GM13976 (cell line): ENCODE results near the gene DCAF17.

Source experiments
- DNase-seq: peaks from one replicate; pipeline ENCODE4 v3.0.0; 2012; ENCODE audit warnings: low spot score
- CTCF ChIP-seq: IDR thresholded peaks from 2 replicates; pipeline ENCODE4 v1.5.1; 2012; ENCODE audit warnings: borderline replicate concordance, mild to moderate bottlenecking; ENCODE audit not compliant: insufficient read depth; ENCODE audit errors: extremely low read depth, missing control alignments, control extremely low read depth
- in situ Hi-C: fragments of 300-500 bp; cut with MboI; formaldehyde crosslinking; loops from one replicate; pipeline ENCODE4 v1.12.0; 2022; ENCODE audit warnings: low sequenced_read_pairs, mixed read lengths, inconsistent platforms; ENCODE audit not compliant: unreplicated experiment

DCAF17 gene

GRCh38 chr2:171509945-171510731 lies 76.1 kb downstream of the DCAF17 start:
- in situ Hi-C loops, result no loop called here
- no peak for TF ChIP-seq CTCF
- peak; percentile 67 for DNase-seq

GRCh38 chr2:171512014-171512413 lies 78.0 kb downstream of the DCAF17 start:
- TF ChIP-seq CTCF, result no peak
- no peak for DNase-seq
- in situ Hi-C loops, result no loop called here

- no peak for TF ChIP-seq CTCF
- DNase-seq, result no peak
- in situ Hi-C loops, result no loop called here
Measured at GRCh38 chr2:171512683-171513195, 78.7 kb downstream of the DCAF17 start.

GRCh38 chr2:171513719-171514160 lies 79.7 kb downstream of the DCAF17 start:
- DNase-seq, result peak; percentile 43
- in situ Hi-C loops, result no loop called here
- TF ChIP-seq CTCF, result no peak

- DNase-seq, result no peak
- no peak for TF ChIP-seq CTCF
- in situ Hi-C loops, result no loop called here
Measured at GRCh38 chr2:171514908-171515582, 81.0 kb downstream of the DCAF17 start.

- in situ Hi-C loops, result no loop called here
- no peak for TF ChIP-seq CTCF
- no peak for DNase-seq
Measured at GRCh38 chr2:171515672-171516298, 81.8 kb downstream of the DCAF17 start.
